Gastroesophageal sphincter (tissue), 3 donors: ENCODE results near the gene FOXK1.

Source experiments
- CTCF ChIP-seq, 4 experiments: fragments of 200-600 bp in 2 of 4; fragments of 450-650 bp in 2 of 4; sonication (generic) in 1 of 4; IDR thresholded peaks; one replicate each; pipeline ENCODE4 v1.5.1; 2017 to 2019; ENCODE audit warnings: antibody characterized with exemption in 4 of 4, mild to moderate bottlenecking in 2 of 4, moderate library complexity in 2 of 4
- POLR2A ChIP-seq, 2 donors: fragments of 450-650 bp; IDR thresholded peaks; one replicate each; pipeline ENCODE4 v1.6.1; 2017; ENCODE audit warnings: antibody characterized with exemption in 2 of 2, mild to moderate bottlenecking in 2 of 2, moderate library complexity in 1 of 2
- POLR2AphosphoS5 ChIP-seq: sonication (generic); formaldehyde crosslinking; IDR thresholded peaks from one replicate; pipeline ENCODE4 v1.6.1; 2017; ENCODE audit warnings: antibody characterized with exemption

GRCh38 chr7:4693152-4693551, 11.1 kb downstream of the FOXK1 start:
- TF ChIP-seq CTCF (IDR thresholded peaks at IDR 0.05): no peak
- no peak for TF ChIP-seq POLR2A (IDR thresholded peaks at IDR 0.05)
- TF ChIP-seq POLR2AphosphoS5: no peak
